Omental fat pad (tissue), 4 donors: ENCODE measurements around the gene LURAP1L. TPM values are rescaled to one million over a fixed set of nuclear protein-coding genes. Genes with fewer than 3 reads are reported as not detected.

Experiments
- ATAC-seq: fragments of 150-250 bp; one replicate; pipeline ENCODE4 v1.9.1; 2016; ENCODE audit warnings: mild to moderate bottlenecking, moderate library complexity; ENCODE audit not compliant: low FRiP score
- DNase-seq: peaks from one replicate; pipeline ENCODE4 v3.0.0-alpha.2; 2019; ENCODE audit warnings: low spot score
- CTCF ChIP-seq, 3 donors: fragments of 450-650 bp; IDR thresholded peaks; one replicate each; pipeline ENCODE4 v1.5.1; 2016 to 2017; ENCODE audit warnings: antibody characterized with exemption in 3 of 3, mild to moderate bottlenecking in 3 of 3, moderate library complexity in 2 of 3
- total RNA-seq, 4 donors: library from RNA; depleted of rRNA; stranded (reverse); fragments of >200 nt; gene quantifications; one replicate each; pipeline ENCODE4 v1.1.0, GENCODE V29; 2016

LURAP1L gene
- 10 to 100 TPM in 2 of 4 donors, 1 to 10 TPM in 2; 7.6 to 23.3 (median 12.5) TPM for total RNA-seq

DNA sequence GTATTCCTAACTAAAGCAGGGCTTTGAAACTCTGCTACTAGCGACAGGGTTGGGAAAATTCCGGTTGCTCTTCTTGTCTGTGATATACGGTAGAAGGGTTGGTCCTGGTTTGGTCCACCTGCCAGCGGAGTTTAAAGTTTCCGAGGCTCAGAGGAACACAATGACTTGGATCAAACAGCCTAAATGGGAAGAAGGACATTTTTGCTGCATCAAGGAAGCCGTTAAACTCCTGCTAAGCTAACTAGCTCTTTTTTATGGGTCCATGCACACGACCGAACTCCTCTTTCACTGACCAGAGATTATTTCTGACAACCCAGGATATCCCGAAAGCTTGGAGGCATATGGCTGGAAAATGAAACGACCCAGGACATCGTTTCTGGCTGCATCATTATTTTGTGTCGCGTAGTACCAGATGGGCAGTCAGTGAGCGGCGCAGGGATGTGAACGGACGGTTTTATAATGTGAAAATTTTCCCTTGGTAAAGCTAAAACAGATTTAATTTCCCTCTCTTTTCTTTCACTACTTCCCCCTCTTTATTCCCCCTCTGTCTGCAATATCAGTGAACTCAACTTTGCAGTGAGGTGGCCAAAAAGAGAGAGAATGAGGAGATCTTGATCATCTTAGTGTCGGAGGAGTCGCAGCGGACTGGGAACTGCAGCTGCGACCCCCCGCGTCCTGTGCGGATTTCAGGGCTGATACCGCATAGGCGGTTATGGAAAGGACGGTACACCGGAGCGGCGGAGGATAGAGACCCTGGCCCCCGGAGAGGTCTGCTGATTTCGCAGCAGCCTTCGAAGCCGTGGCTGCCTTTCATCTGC, at the start of gene LURAP1L:
Gene LURAP1L, plus strand, starts transcription at position 160 of the 818 bp plus-strand sequence. CDS start 696 bp downstream, outside the sequence.
- DNase-seq = no peak
- no peak for TF ChIP-seq CTCF (IDR thresholded peaks at IDR 0.05)
- peak; percentile 56 for ATAC-seq

DNA sequence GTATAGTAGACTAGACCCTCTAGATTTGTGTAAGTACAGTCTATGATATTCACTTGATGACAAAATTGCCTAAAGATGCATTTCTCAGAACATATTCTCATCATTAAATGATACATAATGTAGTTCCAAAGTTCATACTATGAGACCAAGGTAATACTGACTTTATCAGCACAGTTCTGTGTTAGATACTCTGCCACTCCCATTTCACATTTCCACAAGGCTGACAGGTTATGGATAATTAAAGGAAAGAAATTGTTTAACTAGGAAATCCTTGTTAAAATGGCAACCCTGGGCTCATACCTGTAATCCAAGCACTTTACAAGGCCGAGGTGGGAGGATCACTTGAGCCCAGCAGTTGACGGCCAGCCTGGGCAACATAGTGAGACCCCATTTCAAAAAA, 48.0 kb upstream of the LURAP1L start:
- ATAC-seq (no peak), DNase-seq (no peak)
- TF ChIP-seq CTCF (IDR thresholded peaks at IDR 0.05) = no peak

DNA sequence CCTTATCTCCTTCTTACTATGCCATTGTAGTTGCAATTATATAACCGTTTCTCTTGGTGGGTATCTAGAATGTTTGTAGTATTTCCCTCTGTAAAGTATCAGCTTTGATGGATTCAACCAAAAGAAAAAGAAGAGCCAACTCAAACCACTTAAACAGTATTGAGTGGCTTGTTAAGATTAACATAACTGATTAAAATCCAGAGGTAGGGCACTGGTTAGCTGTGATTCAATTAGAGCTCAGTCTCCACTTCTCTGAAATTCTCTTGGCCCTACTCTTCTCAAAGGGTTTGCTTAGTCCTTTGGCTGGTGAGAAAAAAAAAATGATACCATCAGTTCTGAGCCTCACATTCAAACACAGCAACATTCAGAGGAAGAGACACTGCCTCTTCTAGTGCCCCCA, 44.6 kb upstream of the LURAP1L start:
- no peak for TF ChIP-seq CTCF (IDR thresholded peaks at IDR 0.05)
- DNase-seq (no peak), ATAC-seq (no peak)

GRCh38 chr9:12730927-12731326, 43.9 kb upstream of the LURAP1L start:
- no peak for TF ChIP-seq CTCF (IDR thresholded peaks at IDR 0.05)
- no peak for ATAC-seq
- DNase-seq = no peak

DNA sequence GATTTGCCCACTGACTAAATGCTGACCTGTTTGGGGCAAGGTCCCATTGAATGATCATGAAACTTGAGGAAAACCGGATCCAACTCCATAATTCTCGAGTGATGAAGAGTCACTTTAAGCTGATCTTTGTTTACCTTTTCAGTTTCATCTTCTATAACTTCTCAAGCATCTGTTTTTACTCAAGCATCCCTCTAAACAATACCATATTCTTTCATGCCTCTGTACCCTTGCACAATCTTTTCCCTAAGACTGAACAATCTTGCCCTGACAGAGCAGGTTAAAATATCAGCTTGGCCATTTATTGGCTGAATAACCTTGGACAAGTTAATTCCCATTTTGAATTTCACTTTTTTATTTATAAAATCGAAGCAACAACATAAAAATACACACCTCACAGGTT, 41.8 kb upstream of the LURAP1L start:
- no peak for TF ChIP-seq CTCF (IDR thresholded peaks at IDR 0.05)
- DNase-seq (no peak), ATAC-seq (no peak)

DNA sequence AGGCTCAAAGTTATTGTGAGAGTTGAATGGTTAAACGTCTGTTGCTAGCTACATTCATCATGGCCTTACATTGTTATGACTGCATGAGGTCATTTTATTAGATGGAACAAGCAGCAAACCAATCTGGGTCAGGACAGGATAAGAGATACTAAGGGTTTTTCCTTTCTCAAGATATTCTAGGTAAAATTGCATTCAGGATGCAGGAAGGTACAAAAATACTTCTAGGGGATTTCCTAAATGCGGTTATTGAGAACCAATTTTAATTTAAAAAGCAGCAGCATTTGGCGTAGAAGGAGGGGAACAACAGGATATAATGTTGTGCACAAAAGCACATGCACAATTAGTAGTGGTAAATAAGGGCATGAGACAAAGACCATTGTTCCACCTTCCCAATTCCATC, 39.2 kb upstream of the LURAP1L start:
- TF ChIP-seq CTCF (IDR thresholded peaks at IDR 0.05) = no peak
- no peak for ATAC-seq
- no peak for DNase-seq

DNA sequence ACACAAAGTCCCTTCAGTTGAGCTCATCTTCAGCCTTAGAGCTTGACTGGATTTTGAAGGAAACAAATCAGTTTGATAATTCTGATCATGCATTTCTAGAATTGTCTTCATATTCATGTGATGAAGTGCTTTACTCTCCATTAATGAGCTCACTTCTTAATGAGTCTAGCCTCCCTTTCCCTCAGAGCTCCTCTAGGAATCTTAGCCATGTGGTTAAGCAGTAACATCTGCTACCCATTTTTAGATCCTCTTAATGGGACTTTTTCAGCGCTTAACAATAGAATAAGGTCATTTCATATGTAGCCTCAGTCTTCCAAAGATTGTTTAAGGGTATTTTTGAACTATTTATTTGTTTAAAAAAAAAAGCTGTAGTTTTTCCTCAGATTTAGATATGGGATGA, 36.9 kb upstream of the LURAP1L start:
- ATAC-seq = no peak
- DNase-seq = no peak
- no peak for TF ChIP-seq CTCF (IDR thresholded peaks at IDR 0.05)
